Mucosa of descending colon (tissue), 3 donors: ENCODE results near the gene GGNBP2. TPM values are rescaled to one million over a fixed set of nuclear protein-coding genes. Genes with fewer than 3 reads are reported as not detected.

Source experiments
- ATAC-seq: fragments of 200-7000 bp; cut with Tn5 transposase; one replicate; pipeline ENCODE4 v1.9.1; 2020; ENCODE audit warnings: mild to moderate bottlenecking, moderate library complexity
- DNase-seq, 3 donors: peaks; one replicate each; pipeline ENCODE4 v3.0.0-alpha.2; 2020
- H3K36me3 ChIP-seq: fragments of 200-600 bp; one replicate; pipeline ENCODE4 v1.8.0; 2021; ENCODE audit warnings: low read depth, mild to moderate bottlenecking
- H3K4me1 ChIP-seq: fragments of 200-600 bp; one replicate; pipeline ENCODE4 v1.8.0; 2021; ENCODE audit warnings: low read depth, mild to moderate bottlenecking
- H3K4me3 ChIP-seq: fragments of 200-600 bp; one replicate; pipeline ENCODE4 v1.8.0; 2021; ENCODE audit warnings: mild to moderate bottlenecking
- H3K9me3 ChIP-seq: fragments of 200-600 bp; one replicate; pipeline ENCODE4 v1.8.0; 2021; ENCODE audit warnings: mild to moderate bottlenecking
- intact Hi-C, 2 donors: fragments of 100-400 bp; cut with DNase I in 1 of 2; cut with micrococcal nuclease in 1 of 2; formaldehyde crosslinking; loops; one replicate each; pipeline versions ENCODE4 v1.11.0 to v1.11.1; 2022; cut with DNase I, micrococcal nuclease
- total RNA-seq, 3 donors: library from RNA; stranded (reverse); fragmentation: NEBNext Ultra II Directional in 2 of 3; extraction: Animal tissue kit (Norgen Biotek cat#: 25700) in 2 of 3; gene quantifications; one replicate each; pipeline versions ENCODE4 v1.2.1 to v1.2.4, GENCODE V29; 2021 to 2023
- TF ChIP-seq, protein P1 (sequence below): fragments of 200-600 bp; IDR thresholded peaks from one replicate; pipeline ENCODE4 v1.8.0; 2022; ENCODE audit warnings: antibody characterized with exemption, mild to moderate bottlenecking
- donor health status: DM: no; HTN: no; CAD: no; lungs with moderate emphysema.
- donor health status: DM: no; HTN: no; CAD: no.
- donor health status: DM: no; HTN: yes; CAD: no.

The GGNBP2 gene
- total RNA-seq, 3 donors from 2014 or later, result 80.4 to 93.4 (median 90.7) TPM

DNA sequence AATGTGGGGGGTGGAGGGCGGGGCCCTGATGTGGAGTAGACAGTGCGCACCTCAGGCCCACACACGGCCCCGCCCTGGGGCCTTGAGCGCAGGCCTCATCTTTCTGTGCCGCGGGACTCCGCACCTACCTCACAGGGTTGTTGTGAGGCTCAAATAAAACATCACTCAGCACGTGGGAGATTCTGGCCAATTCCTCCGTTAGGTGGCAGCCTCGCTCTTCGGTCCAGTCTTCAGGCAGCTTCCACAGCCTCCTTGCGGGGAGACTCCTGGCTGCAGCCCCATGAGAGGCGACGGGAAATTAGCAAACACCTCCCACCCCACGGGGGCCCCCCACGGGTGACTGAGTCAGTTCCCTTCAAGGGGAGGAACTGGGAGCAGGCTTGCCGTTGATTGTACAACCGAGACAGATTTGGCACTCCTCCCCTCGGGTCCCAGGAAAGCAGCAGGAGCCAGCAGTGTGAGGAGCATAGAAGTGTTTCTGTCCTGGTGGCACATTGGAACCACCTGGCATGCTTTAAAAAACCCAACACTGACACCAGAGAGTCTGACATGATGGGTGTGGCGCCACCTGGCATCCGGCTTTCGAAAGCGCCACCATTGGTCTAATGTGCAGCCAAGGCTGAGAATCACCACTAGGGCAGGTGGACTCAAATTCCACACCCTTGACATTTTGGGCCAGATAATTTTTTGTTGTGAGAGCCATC, 64.2 kb downstream of the GGNBP2 start:
- intact Hi-C loops, result no loop called here
- H3K9me3 ChIP-seq, result no peaks in the 10 kb centered on the region
- TF ChIP-seq, protein P1, sequence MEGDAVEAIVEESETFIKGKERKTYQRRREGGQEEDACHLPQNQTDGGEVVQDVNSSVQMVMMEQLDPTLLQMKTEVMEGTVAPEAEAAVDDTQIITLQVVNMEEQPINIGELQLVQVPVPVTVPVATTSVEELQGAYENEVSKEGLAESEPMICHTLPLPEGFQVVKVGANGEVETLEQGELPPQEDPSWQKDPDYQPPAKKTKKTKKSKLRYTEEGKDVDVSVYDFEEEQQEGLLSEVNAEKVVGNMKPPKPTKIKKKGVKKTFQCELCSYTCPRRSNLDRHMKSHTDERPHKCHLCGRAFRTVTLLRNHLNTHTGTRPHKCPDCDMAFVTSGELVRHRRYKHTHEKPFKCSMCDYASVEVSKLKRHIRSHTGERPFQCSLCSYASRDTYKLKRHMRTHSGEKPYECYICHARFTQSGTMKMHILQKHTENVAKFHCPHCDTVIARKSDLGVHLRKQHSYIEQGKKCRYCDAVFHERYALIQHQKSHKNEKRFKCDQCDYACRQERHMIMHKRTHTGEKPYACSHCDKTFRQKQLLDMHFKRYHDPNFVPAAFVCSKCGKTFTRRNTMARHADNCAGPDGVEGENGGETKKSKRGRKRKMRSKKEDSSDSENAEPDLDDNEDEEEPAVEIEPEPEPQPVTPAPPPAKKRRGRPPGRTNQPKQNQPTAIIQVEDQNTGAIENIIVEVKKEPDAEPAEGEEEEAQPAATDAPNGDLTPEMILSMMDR, result no peak
- DNase-seq (peak; percentile 56 to 63 (median 62)), ATAC-seq (peak; percentile 87)
- H3K36me3 ChIP-seq, result no peaks in the 10 kb centered on the region
- peaks cover 9% of the 10 kb centered on the region for H3K4me1 ChIP-seq
- no peak overlapping the region for H3K4me3 ChIP-seq

GRCh38 chr17:36609498-36609862, 64.8 kb downstream of the GGNBP2 start:
- peaks cover 9% of the 10 kb centered on the region for H3K4me1 ChIP-seq
- TF ChIP-seq, protein P1, result no peak
- no peak overlapping the region for H3K4me3 ChIP-seq
- no peaks in the 10 kb centered on the region for H3K36me3 ChIP-seq
- DNase-seq (peak in 1 of 3 donors; percentile 14), ATAC-seq (no peak)
- no peaks in the 10 kb centered on the region for H3K9me3 ChIP-seq
- intact Hi-C loops, result no loop called here

GRCh38 chr17:36610474-36610873, 65.8 kb downstream of the GGNBP2 start:
- intact Hi-C loops, result no loop called here
- TF ChIP-seq, protein P1, result no peak
- H3K4me3 ChIP-seq, result no peak overlapping the region
- peak in 1 of 3 donors; percentile 3 for DNase-seq
- H3K36me3 ChIP-seq, result no peaks in the 10 kb centered on the region
- H3K9me3 ChIP-seq, result no peaks in the 10 kb centered on the region
- ATAC-seq, result no peak
- peaks cover 9% of the 10 kb centered on the region for H3K4me1 ChIP-seq

GRCh38 chr17:36611345-36612072, 66.8 kb downstream of the GGNBP2 start:
- no peak for ATAC-seq
- H3K4me3 ChIP-seq, result no peak overlapping the region
- intact Hi-C loops, result no loop called here
- H3K4me1 ChIP-seq, result peaks cover 9% of the 10 kb centered on the region
- TF ChIP-seq, protein P1, result no peak
- no peaks in the 10 kb centered on the region for H3K9me3 ChIP-seq
- no peaks in the 10 kb centered on the region for H3K36me3 ChIP-seq
- no peak for DNase-seq

DNA sequence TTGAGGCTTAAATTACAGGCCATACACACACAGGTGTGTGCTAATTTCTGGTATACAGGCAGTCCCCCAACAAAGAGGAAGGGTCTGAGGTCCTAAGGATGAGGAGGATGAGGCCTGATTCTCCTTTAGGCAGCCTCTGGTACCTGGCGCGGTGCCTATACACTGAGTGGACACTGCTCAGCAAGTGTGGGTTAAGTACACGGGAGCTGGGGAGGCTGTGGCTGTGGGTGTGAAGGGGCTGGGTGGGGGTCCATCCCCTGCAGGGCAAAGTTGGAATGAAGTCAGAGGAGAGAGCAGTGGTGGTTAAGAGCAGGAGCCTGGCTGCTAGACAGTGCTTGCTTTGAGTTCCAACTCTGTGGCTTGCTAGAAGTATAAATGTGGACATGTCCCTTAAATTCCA, 67.6 kb downstream of the GGNBP2 start:
- Histone ChIP-seq H3K9me3 (no peaks in the 10 kb centered on the region), H3K36me3 (no peaks in the 10 kb centered on the region), H3K4me1 (peaks cover 9% of the 10 kb centered on the region), H3K4me3 (no peak overlapping the region)
- ATAC-seq (no peak), DNase-seq (peak in 1 of 3 donors; percentile 5)
- TF ChIP-seq, protein P1, result no peak
- intact Hi-C loops, result no loop called here
